T47D (cell line): ENCODE data around the gene EID3.
"Not testable (repeated sequence)": the region's sequence is repeated elsewhere in the genome, so short reads cannot be mapped to it uniquely, and the experiment has no call there.

Source experiments
- DNase-seq, 2 experiments: peaks; one replicate each; pipeline versions ENCODE4 v3.0.0 to v3.0.0-alpha.2; 2011 to 2012; ENCODE audit warnings: low read depth in 1 of 2, low spot score in 1 of 2
- JUND ChIP-seq: IDR thresholded peaks from 2 replicates; pipeline ENCODE4 v1.6.1; 2012; ENCODE audit warnings: low read depth
- in situ Hi-C: cut with HindIII; loops from 2 replicates; pipeline ENCODE4 v1.10.0; 2016; ENCODE audit warnings: low sequenced_read_pairs, low pct_unique_long_range_greater_than_20kb

The EID3 gene

GRCh38 chr12:104303538-104304151, at the start of gene EID3:
Gene EID3, plus strand, starts transcription at chr12:104303739. Its CDS starts 196 bp downstream, at chr12:104303935.
- TF ChIP-seq JUND: no peak
- in situ Hi-C loops: no loop called here
- DNase-seq: no peak

GRCh38 chr12:104257913-104258472, 45.5 kb upstream of the EID3 start:
- in situ Hi-C loops: no loop called here
- TF ChIP-seq JUND: no peak

GRCh38 chr12:104258476-104259067, 45.0 kb upstream of the EID3 start:
- no peak for TF ChIP-seq JUND
- in situ Hi-C loops: no loop called here
- no peak for DNase-seq

More at GRCh38 chr12:104257913-104258472, 45.5 kb upstream of the EID3 start:
- DNase-seq: no peak

GRCh38 chr12:104263026-104263425, 40.5 kb upstream of the EID3 start:
- in situ Hi-C loops: no loop called here

GRCh38 chr12:104263580-104264358, 39.8 kb upstream of the EID3 start:
- TF ChIP-seq JUND: no peak
- no peak for DNase-seq
- in situ Hi-C loops: no loop called here

More at GRCh38 chr12:104263026-104263425, 40.5 kb upstream of the EID3 start:
- no peak for DNase-seq
- TF ChIP-seq JUND: no peak

- in situ Hi-C loops, DNase-seq: not testable (repeated sequence)
Measured at GRCh38 chr12:104265436-104265835, 38.1 kb upstream of the EID3 start.

- TF ChIP-seq JUND: no peak
- in situ Hi-C loops: no loop called here
- no peak for DNase-seq
Measured at GRCh38 chr12:104272938-104273337, 30.6 kb upstream of the EID3 start.

- no peak for DNase-seq
- in situ Hi-C loops: no loop called here
- no peak for TF ChIP-seq JUND
Measured at GRCh38 chr12:104273503-104273902, 30.0 kb upstream of the EID3 start.

GRCh38 chr12:104274811-104275210, 28.7 kb upstream of the EID3 start:
- in situ Hi-C loops: no loop called here
- no peak for TF ChIP-seq JUND
- no peak for DNase-seq

GRCh38 chr12:104275689-104276088, 27.9 kb upstream of the EID3 start:
- DNase-seq: no peak
- in situ Hi-C loops: no loop called here
- peak; percentile 49; the same call in 1 of the 2 replicates for TF ChIP-seq JUND

GRCh38 chr12:104276273-104277131, 27.0 kb upstream of the EID3 start:
- in situ Hi-C loops: no loop called here
- peak in 1 of 2 experiments; percentile 59 for DNase-seq
- TF ChIP-seq JUND: no peak

- TF ChIP-seq JUND: no peak
- in situ Hi-C loops: no loop called here
Measured at GRCh38 chr12:104279164-104279563, 24.4 kb upstream of the EID3 start.

More at GRCh38 chr12:104279164-104279563, 24.4 kb upstream of the EID3 start:
- DNase-seq: no peak
